G401 (cell line): Measurements from ENCODE around the gene CANX. TPM values are rescaled to one million over a fixed set of nuclear protein-coding genes. Genes with fewer than 3 reads are reported as not detected.
"Not testable (repeated sequence)": the region's sequence is repeated elsewhere in the genome, so short reads cannot be mapped to it uniquely, and the experiment has no call there.

Experiments
- DNase-seq: peaks from one replicate; pipeline ENCODE4 v3.0.0-alpha.2; 2015; ENCODE audit warnings: low spot score
- in situ Hi-C: cut with HindIII; loops from 2 replicates; pipeline ENCODE4 v1.10.0; 2016; ENCODE audit warnings: low sequenced_read_pairs, mixed read lengths
- total RNA-seq: library from RNA; depleted of rRNA; stranded (reverse); fragments of >200 nt; shearing (Covaris generic); gene quantifications from 2 replicates; pipeline ENCODE4 v1.2.3, GENCODE V29; 2014; rRNA removed

CANX gene, protein sequence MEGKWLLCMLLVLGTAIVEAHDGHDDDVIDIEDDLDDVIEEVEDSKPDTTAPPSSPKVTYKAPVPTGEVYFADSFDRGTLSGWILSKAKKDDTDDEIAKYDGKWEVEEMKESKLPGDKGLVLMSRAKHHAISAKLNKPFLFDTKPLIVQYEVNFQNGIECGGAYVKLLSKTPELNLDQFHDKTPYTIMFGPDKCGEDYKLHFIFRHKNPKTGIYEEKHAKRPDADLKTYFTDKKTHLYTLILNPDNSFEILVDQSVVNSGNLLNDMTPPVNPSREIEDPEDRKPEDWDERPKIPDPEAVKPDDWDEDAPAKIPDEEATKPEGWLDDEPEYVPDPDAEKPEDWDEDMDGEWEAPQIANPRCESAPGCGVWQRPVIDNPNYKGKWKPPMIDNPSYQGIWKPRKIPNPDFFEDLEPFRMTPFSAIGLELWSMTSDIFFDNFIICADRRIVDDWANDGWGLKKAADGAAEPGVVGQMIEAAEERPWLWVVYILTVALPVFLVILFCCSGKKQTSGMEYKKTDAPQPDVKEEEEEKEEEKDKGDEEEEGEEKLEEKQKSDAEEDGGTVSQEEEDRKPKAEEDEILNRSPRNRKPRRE
- total RNA-seq: 281 and 477 TPM in 2 replicates

DNA sequence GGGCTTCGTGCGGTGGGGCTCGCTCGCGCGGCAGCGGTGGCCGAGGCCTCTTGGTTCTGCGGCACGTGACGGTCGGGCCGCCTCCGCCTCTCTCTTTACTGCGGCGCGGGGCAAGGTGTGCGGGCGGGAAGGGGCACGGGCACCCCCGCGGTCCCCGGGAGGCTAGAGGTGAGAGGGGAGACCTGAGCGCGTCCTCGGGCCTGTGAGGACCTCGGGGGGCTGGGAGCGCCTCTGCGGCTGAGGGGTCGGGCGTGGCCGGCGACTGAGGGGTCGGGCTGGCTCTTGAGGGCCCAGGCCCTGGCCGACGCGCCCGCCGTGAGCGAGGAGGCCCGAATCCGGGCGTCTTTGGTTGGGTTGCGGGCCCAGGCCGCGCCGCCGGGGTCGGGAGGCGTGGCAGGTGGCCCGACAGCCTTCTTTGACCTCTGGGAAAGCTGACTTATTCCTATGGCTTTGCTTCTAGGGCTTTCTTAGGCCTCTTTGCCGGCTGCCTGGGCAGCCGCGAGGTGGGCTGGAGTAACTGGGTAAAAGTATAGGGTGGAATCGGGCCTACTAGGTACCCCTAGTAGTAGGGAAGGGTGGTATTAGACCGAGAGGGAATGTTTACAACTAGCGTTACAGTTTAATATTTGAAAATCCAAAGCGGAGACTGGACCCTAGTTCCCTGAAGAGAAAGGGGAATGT is at the start of gene CANX:
CANX (plus strand) TSS at position 33 of the 681 bp plus-strand sequence. CDS start 6,715 bp downstream, outside the sequence.
- in situ Hi-C loops: no loop called here
- DNase-seq: no peak

DNA sequence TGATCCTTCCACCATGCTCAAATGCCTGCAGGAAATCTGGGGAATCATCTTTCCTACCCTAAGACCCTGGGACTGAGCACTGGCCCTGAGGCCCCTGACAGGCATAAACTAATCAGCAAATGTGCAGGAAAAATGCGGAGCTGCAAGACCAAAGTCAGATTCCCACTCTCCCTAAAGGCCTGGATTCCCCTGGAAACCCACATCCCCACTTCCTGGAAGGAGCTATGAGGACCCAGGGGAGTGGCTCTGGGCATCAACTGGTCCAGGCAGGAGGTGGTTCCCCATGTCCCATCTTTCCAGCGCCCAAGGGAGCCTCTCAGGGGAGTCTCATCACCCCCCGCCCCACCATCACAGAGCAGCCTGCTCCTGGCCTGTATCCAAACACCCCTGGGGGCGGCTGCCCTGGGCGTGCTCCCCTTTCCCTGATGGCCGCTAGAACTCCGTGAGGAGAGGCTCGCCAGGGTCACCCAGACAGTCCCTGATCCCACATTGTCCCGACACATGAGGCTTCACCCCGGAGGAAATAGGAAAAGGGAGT is 49.5 kb upstream of the CANX start:
- in situ Hi-C loops, DNase-seq: not testable (repeated sequence)

DNA sequence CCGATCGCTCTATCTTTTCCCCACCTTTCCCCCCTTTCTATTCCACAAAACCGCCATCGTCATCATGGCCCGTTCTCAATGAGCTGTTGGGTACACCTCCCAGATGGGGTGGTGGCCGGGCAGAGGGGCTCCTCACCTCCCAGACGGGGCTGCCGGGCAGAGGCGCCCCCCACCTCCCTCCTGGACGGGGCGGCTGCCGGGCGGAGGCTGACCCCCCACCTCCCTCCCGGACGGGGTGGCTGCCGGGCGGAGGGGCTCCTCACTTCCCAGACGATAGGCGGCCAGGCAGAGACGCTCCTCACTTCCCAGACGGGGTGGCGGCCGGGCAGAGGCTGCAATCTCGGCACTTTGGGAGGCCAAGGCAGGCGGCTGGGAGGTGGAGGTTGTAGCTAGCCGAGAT is 48.5 kb upstream of the CANX start:
- DNase-seq, in situ Hi-C loops: not testable (repeated sequence)

DNA sequence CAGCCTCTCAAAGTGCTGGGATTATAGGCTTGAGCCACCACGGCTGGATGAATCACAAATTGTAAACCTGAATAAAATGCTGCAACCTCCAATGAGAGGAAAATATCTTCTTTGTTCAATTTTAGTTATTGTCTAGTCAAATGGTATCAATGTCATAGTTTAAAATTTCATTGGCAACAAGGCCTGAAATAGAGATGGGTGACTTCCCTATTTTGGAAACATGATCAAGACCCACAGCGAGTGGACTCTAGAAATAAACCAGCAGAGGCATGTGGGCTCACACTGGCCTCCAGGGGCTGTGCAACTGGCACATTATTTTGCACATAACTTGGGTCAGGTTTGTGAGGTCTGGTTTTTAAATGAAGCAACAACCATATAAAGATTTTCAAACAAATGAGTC is 45.6 kb upstream of the CANX start:
- DNase-seq, in situ Hi-C loops: not testable (repeated sequence)

DNA sequence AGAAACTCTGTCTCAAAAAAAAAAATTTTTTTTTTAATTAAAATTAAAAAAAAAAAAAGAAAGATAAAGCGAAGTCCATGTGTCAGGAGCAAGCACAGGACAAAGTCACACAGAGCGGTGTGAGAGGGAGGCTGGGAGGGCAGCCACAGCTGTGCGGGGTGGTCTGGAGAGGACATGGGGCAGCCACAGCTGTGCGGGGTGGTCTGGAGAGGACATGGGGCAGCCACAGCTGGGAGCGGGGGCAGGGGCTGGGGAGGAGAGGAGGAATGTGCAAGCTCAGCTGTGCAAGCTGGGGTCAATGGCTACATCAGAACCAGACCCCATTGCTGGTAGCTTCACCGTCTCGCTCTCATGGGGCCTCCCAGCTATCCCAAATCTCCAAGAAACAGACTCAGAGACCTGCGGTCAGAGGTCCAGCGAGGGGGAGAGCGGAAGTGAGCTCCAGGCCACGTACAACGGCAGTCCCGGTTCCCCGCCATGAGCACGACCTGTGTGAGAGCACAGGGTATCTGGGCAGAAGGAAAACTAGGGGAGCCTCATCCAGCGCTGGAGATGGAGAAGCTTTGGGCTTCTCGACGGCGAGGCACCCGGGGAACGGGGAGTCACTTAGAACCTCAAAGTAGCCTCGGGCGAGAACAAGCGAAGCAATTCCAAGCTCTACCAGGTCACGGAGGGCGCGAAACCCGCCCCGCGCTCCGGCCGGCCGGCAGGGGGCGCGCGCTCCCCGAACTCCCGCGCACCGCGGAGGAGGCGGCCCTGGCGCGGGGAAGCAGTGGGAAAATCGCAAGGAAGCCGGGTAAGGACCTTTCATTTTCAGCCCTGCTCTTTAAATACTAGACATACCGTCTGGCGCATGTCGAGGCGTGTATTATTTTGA is 41.2 kb upstream of the CANX start:
- in situ Hi-C loops, DNase-seq: not testable (repeated sequence)

DNA sequence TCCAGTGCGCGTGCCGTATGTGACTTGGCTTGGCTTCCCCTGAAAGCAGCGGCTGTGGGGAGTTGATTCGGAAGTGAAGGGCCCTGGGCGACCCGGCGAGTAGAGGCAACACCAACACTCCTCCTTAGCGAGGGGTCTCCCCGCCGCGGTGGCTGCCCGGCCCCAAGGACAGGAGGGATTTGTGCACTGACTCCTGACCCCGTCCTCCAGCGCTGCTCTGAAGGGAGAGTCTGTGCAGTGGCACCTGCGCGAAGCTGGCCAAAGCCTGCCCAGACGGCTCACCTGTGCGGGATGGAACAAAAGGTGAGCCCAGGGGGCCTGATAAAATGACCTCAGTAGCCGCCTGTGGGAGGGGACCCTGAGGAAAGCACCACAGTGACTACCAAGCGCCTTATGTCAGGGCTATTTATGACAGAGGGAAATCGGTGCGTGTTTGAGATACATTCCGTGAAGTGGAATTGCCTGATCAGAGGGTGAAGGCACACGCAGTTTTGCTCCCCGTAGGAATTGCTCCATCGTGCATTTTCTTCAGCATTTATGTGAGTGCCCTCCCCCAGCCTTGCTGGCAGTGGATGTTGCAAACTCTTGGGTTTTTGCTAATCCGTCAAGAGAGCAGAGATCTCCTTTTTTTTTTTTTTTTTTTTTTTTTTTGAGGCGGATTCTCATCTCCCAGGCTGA is 40.4 kb upstream of the CANX start:
- DNase-seq: peak; percentile 44
- in situ Hi-C loops: not testable (repeated sequence)

DNA sequence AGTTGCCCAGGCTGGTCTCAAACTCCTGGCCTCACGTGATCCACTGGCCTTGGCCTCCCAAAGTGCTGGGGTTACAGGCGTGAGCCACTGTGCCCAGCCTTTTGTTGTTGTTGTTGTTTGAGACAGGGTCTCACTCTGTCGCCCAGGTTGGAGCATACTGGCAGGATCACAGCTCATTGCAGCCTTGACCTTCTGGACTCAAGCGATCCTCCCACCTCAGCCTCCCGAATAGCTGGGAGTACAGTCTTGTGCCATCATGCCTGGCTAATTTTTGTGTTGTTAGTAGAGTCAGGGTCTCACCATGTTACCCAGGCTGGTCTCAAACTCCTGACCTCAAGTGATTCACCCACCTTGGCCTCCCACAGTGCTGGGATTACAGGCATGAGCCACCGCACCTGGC is 37.1 kb upstream of the CANX start:
- in situ Hi-C loops, DNase-seq: not testable (repeated sequence)

DNA sequence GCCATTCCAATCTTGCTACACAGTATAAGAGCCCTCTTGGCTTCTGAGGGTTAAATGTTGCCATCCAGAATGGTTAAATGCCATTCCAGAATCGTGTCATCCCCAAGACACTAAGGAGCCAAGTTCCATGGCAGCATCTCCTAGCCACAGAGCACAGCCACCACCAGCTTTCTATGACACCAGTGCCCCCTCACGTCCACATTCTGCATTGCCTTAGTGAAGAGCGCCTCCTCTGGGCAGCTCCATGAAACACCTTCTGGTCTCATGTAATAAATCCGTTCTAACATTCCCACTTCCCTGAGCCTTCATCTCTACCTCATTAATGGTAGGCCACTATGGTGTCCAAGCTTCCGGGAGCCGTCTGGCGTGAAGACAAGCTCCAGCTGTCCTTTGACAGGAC is 30.4 kb upstream of the CANX start:
- DNase-seq: peak; percentile 38

DNA sequence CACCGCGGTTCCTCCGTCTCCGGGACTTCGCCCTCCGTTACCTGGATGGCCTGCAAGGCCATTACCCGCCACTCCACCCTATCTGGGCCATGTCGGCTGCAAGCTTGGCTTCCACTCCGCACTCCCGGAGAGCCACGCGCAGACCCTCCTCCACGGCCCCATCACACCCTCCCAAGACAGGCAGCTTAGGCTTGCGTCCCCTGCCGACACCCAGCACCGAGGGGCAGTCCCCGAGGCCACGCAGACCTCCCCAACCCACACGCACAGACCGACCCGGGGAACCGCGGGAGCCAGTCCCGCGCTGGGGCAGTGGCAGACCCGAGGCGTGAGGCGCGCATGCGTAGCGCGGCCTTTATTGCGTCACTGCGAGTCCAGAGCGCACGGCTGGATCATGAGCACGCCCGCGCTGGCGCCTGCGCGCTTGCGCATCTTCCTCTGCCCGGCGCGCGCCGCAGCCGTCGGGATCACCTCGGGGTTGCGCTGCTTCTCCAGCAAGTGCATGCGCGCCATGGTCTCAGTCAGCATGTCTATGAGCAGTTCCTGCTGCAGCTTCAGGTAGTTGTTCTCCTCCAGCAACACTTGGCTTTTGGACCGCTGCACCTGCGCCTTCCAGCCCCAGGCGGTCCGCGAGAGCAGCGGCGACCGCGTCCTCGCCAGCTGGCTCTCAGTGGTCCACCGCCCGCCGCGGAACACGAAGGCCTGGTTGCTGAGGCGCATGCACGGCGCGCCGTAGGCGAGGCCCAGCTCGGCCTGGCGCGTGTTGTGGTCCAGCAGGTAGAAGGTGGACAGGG is 20.3 kb upstream of the CANX start:
- DNase-seq: peak; percentile 93
- in situ Hi-C loops: no loop called here

More for the DNA sequence above, 30.4 kb upstream of the CANX start:
- in situ Hi-C loops: no loop called here

DNA sequence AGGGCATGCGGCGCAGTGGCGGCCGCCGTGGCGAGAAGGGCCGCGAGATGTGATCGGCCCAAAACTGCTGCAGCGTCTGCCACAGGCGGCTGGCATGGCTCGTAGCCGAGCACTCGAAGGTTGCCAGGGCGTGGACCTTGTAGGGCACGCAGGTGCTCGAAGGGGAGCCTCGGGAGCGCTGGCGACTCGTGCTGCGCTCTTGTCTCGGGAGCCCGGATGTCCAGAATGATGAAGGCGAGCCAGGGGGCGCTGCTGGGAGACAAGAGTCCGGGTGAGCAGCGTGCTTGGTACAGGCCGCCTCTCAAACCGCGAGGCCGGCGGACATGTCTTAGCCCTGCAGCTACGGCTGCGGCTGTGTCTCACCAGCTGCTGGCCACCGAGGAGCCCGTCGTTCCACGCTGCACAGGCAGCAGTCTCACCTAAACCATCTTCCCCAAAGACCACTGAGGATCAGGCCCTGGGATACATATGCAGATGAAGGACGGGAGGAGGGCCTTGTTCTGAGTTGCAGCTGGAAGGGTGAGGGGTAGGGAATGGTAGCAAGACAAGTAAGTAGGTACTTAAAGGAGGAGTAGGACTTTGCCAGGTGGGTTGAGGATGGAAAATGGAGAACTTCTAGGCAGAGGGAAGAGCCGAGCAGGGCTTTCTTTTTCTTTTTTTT is 19.6 kb upstream of the CANX start:
- DNase-seq: peak; percentile 47
- in situ Hi-C loops: no loop called here

DNA sequence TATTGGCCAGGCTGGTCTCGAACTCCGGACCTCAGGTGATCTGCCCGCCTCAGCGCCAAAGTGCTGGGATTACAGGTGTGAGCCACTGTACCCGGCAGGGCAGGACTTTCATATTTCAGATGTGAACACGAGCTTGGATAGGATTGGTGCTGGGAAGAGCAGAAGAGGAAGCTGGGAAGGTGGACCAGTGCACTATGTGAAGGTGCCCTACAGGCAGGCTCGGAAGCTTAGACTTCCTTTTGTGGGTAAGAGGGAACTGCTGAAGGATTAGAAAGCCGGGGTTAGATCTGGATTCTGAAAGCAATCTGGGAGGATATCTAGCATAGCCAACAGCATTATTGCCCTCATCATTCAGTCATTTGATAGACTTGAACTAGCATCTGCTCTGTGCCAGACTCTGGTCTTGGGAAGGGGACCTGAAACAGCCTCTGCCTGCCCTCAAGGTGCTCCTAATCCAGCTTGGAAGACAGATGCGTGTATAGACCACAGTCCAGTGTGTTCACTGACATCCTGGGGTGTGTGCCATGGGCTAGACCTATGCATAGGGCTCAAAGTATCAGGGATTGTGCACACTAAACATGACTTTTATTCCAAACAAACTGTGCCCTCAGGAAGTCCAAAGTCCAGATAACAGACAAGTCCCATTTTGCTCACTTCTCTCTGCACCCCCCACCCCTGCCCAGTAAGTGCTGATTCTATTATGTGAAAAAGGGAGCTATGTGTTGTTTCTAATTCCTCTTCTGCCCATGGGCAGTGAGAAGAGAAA is 18.6 kb upstream of the CANX start:
- in situ Hi-C loops: no loop called here
- no peak for DNase-seq

DNA sequence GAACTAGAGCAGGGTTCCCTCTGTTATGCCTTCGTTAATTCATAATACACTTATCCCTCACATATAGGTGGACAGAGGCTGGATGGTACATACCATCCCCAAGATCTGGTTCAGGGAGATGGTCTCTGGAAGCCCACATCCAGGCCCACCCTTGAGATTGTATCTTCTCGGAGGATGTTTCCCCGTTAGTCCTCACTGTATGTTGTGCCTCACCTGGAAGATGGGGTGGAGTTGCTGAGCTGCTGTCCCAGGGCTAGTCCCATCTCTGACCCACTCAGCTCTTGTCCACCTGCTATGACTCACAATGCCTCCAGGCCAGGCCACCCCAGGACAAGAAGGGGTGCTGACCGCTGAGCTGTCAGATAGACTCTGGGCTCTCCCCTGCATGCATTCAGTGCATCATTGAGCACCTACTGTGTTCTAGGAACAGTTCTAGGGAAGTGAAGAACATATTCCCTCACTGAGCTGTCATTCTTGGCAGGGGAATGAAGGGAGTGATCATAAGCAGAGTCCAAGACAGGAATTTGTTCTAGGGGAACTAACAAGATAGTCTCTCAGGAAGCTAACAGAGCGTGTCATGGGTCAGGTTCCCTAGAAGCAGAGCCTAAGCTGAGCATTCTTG is 17.9 kb upstream of the CANX start, which contains the start of gene CBY3:
CBY3 (minus strand) TSS at position 255 of the 622 bp plus-strand sequence; CDS start at position 139, 116 bp downstream.
- DNase-seq: no peak

DNA sequence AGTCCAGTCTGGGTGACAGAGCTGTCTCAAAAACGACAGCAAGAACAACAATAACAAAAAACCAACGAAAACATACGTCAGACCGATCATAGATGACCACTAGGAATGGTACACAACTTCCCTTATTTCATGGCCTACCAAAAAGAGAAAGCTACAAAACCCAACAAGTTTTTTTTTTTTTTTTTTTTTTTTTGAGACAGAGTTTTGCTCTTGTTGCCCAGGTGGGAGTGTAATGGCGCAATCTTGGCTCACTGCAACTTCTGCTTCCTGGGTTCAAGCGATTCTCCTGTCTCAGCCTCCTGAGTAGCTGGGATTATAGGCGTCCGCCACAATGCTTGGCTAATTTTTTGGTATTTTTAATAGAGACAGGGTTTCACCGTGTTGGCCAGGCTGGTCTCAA is 9.6 kb upstream of the CANX start:
- in situ Hi-C loops, DNase-seq: not testable (repeated sequence)

More for the DNA sequence above, 17.9 kb upstream of the CANX start, which contains the start of gene CBY3:
- in situ Hi-C loops: no loop called here

DNA sequence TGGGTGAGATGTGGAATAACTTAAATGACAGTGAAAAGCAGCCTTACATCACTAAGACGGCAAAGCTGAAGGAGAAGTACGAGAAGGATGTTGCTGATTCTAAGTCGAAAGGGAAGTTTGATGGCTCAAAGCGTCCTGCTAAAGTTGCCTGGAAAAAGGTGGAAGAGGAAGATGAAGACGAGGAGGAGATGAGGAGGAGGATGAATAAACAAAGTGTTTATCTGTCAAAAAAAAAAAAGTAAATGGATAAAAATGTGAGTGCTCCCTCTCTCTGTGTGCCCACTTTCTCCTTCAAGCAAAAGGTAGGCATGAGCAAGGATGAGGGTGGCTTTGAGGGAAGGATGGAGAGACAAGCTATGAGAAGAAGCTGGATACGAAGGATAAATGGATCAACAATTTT is 4.2 kb upstream of the CANX start:
- in situ Hi-C loops: no loop called here
- DNase-seq: no peak

DNA sequence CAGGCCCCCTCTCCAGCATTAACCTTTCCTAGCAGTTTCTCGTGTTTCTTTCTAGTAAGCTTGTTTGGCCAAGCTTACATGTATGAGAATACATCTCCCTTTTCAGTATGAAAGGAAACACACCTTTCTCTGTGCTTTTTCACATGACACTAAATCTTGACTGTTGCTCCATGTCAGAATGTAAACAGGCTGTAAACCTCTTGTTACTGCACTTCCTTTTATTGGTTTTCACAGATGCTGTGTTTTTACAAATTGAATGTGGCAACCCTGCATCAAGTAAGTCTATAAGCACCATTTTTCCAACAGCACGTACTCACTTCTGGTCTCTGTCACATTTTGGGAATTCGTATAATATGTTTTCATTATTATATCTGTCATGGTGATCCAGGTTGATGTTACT is 2.2 kb upstream of the CANX start:
- in situ Hi-C loops: no loop called here
- DNase-seq: no peak

DNA sequence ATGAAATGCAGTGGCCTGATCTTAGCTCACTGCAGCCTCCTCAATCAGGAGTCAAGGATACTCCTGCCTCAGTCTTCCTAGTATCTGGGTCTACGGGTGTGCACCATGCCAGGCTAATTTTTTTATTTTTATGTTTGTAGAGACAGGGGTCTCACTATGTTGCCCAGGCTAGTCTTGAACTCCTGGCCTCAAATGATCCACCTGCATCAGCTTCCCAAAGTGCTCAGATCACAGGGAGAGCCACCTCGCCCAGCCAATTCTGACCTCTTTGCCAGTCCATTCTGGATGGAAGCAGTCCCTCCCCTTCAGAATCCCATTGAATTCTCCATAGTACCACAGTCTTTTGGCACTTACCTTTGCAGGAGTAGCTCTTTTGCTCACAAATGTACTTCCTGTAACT is 1.7 kb upstream of the CANX start:
- no peak for DNase-seq
- in situ Hi-C loops: no loop called here
